Measurements from ENCODE around the gene FTO. TPM values are rescaled to one million over a fixed set of nuclear protein-coding genes. Genes with fewer than 3 reads are reported as not detected.

Gene FTO
- polyA plus RNA-seq, 3 donors from 2014 or later, result 61.3 to 106 (median 65.1) TPM

DNA sequence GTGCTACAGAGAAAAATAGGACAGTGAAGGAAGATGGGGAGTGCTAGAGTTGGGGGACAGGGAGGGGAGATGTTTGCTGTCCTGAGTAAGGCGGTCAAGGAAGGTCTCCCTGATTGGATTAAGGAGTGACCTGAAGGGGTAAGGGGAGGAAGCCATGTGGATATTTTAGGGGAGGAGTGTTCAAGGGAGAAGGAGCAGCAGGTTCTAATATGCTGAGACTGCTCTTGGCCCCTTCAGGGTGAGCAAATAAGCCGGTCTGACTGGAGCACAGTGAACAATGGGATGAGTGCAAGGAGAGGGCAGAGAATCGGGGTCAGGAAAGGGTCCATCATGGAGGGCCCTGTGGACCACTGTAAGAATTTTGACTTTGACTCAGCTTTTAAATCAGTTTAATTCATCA, 393.8 kb downstream of the FTO start:
- H3K4me3 Mint-ChIP-seq, result no peak overlapping the region
- H3K27me3 Mint-ChIP-seq (ENCODE audit: low read depth in 3 of 3), result no peaks in the 10 kb centered on the region
- DNase-seq, result no peak
- peak overlapping the region in 1 of 6 donors; percentile 54 for H3K27ac Mint-ChIP-seq
- H3K36me3 Mint-ChIP-seq, result peaks cover 9 to 30% (median 29%) of the 10 kb centered on the region in 3 donors
- peaks cover 0 to 4% (median 0%) of the 10 kb centered on the region in 6 donors for H3K9me3 Mint-ChIP-seq
- H3K4me1 Mint-ChIP-seq, result no peaks in the 10 kb centered on the region

DNA sequence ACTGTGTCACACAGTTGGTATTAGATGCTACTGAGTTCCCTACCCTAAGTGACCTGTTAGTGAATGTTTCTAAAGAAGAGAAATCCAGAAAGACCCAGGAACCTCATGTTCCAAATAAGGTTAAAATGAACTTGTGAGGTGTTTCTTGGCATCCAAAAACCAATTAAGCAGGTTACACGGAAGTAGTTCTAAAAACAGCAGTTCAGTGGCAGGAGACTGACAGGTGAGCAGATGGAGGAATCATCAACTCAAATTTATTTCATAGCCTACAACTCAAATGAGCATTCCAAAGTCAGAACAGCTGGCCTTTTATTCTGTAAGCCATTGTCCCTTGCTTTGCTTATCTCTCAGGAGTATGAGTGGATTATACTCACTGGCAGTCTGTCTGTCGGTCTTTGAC, 394.3 kb downstream of the FTO start:
- Mint-ChIP-seq H3K9me3 (peaks cover 0 to 4% (median 0%) of the 10 kb centered on the region in 6 donors), H3K27ac (no peak overlapping the region), H3K4me3 (no peak overlapping the region), H3K27me3 (ENCODE audit: low read depth in 3 of 3) (no peaks in the 10 kb centered on the region), H3K4me1 (no peaks in the 10 kb centered on the region), H3K36me3 (peaks cover 9 to 30% (median 29%) of the 10 kb centered on the region in 3 donors)
- DNase-seq, result no peak

DNA sequence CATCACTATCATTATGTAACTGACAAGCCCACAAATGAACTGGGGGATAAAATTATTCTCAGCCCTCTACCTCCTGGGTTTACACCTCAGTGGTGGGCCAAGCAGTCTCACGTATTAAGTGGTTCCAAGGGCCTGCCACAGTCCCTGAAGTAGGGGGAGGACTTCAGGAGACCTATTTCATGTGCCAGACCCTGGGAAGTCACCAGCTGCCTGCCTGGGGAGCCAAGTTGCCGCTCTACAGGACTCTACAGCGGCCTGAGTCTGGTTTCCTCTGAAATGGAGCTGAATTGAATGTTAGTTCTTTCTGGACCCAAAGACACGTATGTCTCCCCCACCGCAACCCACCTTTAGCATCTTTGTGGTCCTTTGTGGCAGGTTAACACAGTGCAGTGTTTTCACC, 395.7 kb downstream of the FTO start:
- DNase-seq, result no peak
- no peak overlapping the region for H3K4me3 Mint-ChIP-seq
- H3K4me1 Mint-ChIP-seq, result no peaks in the 10 kb centered on the region
- peaks cover 0 to 4% (median 0%) of the 10 kb centered on the region in 6 donors for H3K9me3 Mint-ChIP-seq
- H3K36me3 Mint-ChIP-seq, result peaks cover 9 to 25% (median 19%) of the 10 kb centered on the region in 3 donors
- H3K27ac Mint-ChIP-seq, result no peak overlapping the region
- no peaks in the 10 kb centered on the region for H3K27me3 Mint-ChIP-seq (ENCODE audit: low read depth in 3 of 3)

DNA sequence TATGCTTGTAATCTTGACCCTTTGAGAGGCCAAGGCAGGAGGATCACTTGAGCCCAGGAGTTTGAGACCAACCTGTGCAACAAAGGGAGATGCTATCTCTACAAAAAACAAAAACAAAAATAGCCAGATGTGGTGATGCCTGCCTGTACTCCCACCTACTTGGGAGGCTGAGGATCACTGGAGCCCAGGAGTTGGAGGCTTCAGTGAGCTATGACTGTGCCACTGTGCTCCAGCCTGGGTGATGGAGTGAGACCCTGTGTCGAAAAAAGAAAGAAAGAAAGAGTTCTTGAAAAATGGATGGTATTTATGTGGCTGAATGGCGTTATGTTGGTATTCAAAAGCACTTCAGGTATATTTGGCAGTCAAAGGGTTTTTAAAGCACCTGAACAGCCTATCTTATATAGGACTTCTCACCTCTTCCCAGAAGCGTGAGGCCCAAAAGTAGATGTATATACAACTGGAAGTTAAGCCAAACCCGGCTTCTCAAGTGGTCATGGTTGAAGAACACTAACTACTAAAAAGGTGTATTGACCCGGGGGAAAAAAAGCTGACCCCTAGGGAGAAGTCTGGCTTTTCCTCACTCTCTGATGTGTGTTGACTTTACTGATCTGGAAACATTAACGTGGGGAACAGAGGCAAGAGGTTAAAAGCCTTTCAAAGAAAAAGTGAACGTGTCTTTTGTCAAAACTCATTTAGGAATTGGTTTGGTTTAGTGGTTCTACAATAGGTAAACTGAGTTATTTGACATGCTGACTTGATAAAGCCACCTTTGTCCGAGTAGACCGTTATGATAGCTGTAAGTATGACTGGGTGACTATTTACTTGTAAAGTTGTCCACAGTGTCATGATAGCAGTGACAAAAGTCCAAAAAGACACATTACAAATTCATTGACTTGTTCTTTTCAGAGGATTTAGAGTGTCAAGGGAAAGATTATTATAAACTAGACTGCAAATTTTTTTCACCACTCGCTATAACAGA, 399.2 kb downstream of the FTO start:
- Mint-ChIP-seq H3K27ac (no peak overlapping the region), H3K9me3 (no peaks in the 10 kb centered on the region), H3K36me3 (no peaks in the 10 kb centered on the region), H3K4me1 (peaks cover 5 to 6% of the 10 kb centered on the region in 2 donors), H3K4me3 (no peak overlapping the region), H3K27me3 (ENCODE audit: low read depth in 3 of 3) (no peaks in the 10 kb centered on the region)
- no peak for DNase-seq

DNA sequence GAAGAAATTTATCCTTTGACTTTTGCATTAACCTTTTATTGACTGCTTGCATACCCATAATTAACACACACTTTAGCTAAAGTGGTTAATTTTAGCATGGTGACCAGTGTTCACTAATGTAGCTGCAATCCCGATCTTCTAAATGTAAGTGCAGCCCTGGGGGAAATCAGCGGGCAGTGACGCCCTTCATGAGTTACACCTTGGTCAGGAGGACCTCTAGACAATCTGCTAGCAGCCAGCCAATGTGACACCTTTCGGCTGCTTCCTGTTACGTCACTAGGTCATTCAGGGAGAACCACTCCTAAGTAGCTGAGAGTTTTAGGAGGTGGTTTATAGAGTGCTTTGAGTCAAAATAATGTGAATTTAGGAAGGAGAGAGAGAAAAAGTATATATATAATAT, 402.1 kb downstream of the FTO start:
- Mint-ChIP-seq H3K27ac (peak overlapping the region in 1 of 6 donors; percentile 12), H3K36me3 (peaks cover 0 to under 1% (median 0%) of the 10 kb centered on the region in 3 donors), H3K27me3 (ENCODE audit: low read depth in 3 of 3) (no peaks in the 10 kb centered on the region), H3K4me1 (peaks cover 5 to 6% of the 10 kb centered on the region in 2 donors), H3K4me3 (no peak overlapping the region), H3K9me3 (no peaks in the 10 kb centered on the region)
- peak in 2 of 3 donors; percentile 3 to 7 for DNase-seq

DNA sequence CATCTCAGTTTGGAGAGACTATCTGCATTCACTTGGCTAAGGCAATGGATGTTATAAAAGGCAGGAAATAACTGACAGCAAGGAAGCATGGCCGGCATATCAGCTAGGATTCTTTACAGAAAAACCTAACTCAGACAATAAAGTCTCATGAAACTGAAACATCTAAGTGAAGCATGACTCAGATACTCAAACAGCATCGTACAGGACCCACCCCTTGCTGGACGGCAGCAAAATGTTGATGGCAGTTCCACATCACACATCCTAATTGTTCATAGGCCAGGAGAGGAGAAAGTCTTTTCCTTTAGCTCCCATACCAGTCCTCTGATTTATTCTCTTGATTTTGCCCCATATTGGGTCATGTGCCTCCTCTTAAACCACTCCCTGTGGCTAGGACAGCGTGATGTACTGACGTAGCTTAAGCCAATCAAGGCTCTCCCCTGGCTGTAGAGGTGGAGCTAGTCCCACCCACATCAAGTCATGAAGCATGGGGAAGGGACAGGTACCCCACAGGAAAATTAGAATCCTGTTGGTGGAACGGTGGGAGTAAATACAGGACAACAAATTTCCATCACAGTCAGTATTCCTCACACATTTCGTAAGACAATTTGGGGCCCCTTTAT, 403.7 kb downstream of the FTO start:
- H3K36me3 Mint-ChIP-seq, result peaks cover 0 to 13% (median 3%) of the 10 kb centered on the region in 3 donors
- H3K4me1 Mint-ChIP-seq, result peaks cover 5 to 6% of the 10 kb centered on the region in 2 donors
- no peak overlapping the region for H3K4me3 Mint-ChIP-seq
- DNase-seq, result no peak
- H3K27ac Mint-ChIP-seq, result no peak overlapping the region
- no peaks in the 10 kb centered on the region for H3K9me3 Mint-ChIP-seq
- no peaks in the 10 kb centered on the region for H3K27me3 Mint-ChIP-seq (ENCODE audit: low read depth in 3 of 3)

DNA sequence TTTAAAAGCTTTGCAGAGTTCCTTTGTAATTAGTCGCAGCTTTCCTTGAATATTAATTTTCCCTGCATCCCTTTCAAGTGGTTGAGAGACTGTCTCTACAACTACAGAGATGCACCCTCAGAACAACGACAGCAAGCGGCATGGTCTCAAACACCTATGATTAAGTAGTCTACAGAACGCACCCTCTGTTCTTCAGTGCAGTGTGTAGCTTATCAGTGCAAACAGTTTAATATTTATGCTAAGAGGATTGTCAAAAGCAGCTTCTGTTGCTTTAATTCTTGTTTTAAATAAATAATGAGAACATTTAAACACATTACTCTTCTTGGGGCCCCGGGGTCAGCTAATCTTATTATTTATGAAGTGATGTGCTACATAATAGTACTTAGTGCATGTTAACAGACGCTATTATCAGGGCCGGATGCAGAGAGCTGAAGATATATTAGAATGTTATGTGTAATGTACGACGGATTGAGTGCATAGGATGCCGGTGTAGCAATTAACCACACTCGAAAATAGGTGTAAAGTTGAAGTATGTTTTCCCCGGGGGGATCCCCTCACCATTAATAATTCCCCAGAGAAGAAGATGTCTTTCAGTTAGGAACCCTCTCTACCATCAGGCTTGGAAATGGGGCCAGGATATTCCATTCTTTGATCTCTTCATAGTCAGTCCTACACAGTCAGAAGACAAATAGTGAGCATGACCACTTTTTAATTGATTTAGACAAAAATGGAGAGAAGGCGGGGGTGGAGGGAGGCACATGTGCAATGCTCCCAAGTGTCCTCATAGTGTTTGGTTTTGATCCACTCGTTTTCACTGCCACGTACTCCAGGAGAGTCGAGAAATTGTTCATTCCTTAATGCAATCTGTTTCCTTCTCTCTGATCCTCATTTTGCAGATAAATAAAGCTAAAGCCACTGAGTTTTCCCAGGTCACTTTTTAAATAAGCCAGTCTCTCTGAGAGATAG, 406.3 kb downstream of the FTO start:
- peak overlapping the region in 1 of 6 donors; percentile 46 for H3K27ac Mint-ChIP-seq

DNA sequence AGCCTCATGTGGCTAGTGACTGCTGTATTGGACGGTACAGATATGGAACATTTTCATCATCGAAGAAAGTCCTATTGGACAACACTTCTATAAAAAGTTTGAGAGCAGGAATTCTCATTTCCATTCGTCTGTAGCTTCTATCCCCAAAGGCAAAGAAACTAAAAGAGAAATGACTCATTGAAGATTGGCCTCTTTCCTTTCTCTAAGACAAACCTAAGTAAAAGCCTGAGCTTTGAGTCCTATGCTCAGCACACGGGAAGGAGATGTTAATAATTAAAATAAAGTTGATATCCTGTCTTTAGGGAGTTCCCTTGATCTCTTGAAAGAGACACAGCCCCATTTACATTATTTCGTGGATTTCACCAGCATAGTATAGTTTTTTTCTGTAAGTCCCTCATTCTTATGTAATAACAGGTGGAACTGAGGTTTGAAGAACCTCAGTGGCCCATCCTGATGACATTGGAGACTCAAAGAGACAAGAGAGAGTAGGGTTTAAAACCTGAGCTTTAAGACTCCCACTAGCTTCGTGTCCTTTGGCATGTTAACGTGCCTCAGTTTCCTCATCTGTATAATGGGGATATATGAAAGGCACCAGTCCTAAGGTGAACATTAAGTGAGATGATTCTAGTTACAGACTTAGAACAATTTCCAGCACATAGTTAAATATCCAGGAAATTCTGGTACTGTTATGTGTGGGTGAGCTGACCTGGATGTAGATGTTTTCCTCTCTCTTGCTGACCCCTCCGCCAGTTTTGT, 408.7 kb downstream of the FTO start:
- no peak for DNase-seq
- H3K9me3 Mint-ChIP-seq, result no peaks in the 10 kb centered on the region
- H3K4me1 Mint-ChIP-seq, result no peaks in the 10 kb centered on the region
- H3K36me3 Mint-ChIP-seq, result peaks cover 13 to 38% (median 22%) of the 10 kb centered on the region in 3 donors
- H3K27ac Mint-ChIP-seq, result no peak overlapping the region
- no peak overlapping the region for H3K4me3 Mint-ChIP-seq
- peaks cover 0 to 3% (median 0%) of the 10 kb centered on the region in 3 donors for H3K27me3 Mint-ChIP-seq (ENCODE audit: low read depth in 3 of 3)

More for the DNA sequence above, 406.3 kb downstream of the FTO start:
- no peak for DNase-seq
- H3K27me3 Mint-ChIP-seq (ENCODE audit: low read depth in 3 of 3), result no peaks in the 10 kb centered on the region
- no peak overlapping the region for H3K4me3 Mint-ChIP-seq
- no peaks in the 10 kb centered on the region for H3K9me3 Mint-ChIP-seq
- H3K4me1 Mint-ChIP-seq, result peaks cover 5 to 6% of the 10 kb centered on the region in 2 donors
- peaks cover 13 to 32% (median 22%) of the 10 kb centered on the region in 3 donors for H3K36me3 Mint-ChIP-seq

DNA sequence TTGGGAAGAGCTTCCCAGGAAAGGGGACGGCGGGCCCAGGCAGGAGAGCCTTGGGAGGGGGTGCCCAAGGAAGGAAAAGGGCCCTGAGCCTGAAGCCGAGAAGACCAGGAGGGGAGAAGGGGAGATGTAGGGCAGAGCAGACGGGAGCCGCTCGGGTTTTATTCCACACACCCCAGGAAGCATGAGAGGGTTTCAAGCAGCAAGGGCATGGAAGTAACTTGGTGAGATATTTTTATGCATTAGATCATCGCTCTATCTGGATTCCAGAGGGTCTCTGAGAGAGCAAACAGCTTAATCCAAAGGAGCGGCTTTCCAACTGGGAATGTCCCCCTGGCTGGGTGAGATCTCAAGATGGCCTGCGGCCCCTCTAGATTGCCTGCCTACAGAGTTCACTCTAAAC, 411.6 kb downstream of the FTO start:
- no peak overlapping the region for H3K27ac Mint-ChIP-seq
- no peak for DNase-seq
- H3K4me1 Mint-ChIP-seq, result no peaks in the 10 kb centered on the region
- no peaks in the 10 kb centered on the region for H3K9me3 Mint-ChIP-seq
- peaks cover 13 to 44% (median 22%) of the 10 kb centered on the region in 3 donors for H3K36me3 Mint-ChIP-seq
- no peak overlapping the region for H3K4me3 Mint-ChIP-seq
- H3K27me3 Mint-ChIP-seq (ENCODE audit: low read depth in 3 of 3), result peaks cover 0 to 3% (median 0%) of the 10 kb centered on the region in 3 donors

DNA sequence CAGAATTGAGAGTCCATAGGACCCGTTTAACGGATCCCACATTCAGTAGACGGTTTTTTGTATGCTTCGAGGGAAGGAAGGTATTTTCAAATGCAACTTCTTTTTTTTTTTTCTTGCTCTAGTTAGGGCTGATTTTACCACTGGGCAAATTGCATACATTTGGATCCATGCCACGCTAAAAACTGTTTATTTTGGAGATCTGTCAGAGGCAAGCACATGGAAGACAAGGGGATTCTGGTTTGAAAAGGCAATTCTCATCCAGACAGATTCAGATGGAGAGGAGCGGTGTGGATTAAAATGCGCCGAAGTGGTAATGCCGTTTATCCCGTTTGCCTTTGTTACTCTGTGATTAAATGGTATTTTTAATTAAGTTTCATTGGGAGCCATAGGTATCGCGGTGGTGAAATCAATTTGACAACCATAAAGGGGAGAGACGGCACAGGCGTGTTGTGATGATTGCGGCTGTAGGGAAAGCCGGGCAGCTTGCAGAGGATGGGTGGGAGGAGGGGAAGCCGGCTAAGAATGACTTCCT, 412.2 kb downstream of the FTO start:
- Mint-ChIP-seq H3K9me3 (no peaks in the 10 kb centered on the region), H3K4me1 (no peaks in the 10 kb centered on the region), H3K4me3 (no peak overlapping the region), H3K27ac (peak overlapping the region in 1 of 6 donors; percentile 46), H3K36me3 (peaks cover 13 to 42% (median 22%) of the 10 kb centered on the region in 3 donors), H3K27me3 (ENCODE audit: low read depth in 3 of 3) (peaks cover 0 to 3% (median 0%) of the 10 kb centered on the region in 3 donors)
- no peak for DNase-seq

DNA sequence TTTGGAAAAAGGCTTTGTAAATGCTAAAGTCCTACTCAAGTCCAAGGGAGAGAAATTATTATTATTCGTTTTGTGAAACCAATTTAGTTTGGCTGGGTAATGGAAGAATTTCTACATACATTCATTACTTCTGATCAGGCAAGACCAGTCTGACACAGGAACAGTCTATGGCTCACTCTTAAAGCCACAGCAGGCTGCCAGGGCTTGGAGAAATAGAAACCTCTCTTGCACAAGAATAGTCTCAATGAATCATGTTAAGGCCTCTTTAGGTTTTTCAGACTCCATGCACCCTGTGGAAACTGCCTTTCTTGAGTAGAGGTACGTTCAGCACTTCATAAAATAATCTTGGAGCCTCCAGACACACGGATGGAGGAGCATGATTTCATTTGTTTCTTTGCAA, 414.9 kb downstream of the FTO start:
- no peak overlapping the region for H3K27ac Mint-ChIP-seq
- H3K9me3 Mint-ChIP-seq, result no peaks in the 10 kb centered on the region
- H3K4me3 Mint-ChIP-seq, result no peak overlapping the region
- DNase-seq, result no peak
- H3K36me3 Mint-ChIP-seq, result peaks cover 6 to 26% (median 10%) of the 10 kb centered on the region in 3 donors
- H3K4me1 Mint-ChIP-seq, result no peaks in the 10 kb centered on the region
- peaks cover 0 to 3% (median 0%) of the 10 kb centered on the region in 3 donors for H3K27me3 Mint-ChIP-seq (ENCODE audit: low read depth in 3 of 3)

DNA sequence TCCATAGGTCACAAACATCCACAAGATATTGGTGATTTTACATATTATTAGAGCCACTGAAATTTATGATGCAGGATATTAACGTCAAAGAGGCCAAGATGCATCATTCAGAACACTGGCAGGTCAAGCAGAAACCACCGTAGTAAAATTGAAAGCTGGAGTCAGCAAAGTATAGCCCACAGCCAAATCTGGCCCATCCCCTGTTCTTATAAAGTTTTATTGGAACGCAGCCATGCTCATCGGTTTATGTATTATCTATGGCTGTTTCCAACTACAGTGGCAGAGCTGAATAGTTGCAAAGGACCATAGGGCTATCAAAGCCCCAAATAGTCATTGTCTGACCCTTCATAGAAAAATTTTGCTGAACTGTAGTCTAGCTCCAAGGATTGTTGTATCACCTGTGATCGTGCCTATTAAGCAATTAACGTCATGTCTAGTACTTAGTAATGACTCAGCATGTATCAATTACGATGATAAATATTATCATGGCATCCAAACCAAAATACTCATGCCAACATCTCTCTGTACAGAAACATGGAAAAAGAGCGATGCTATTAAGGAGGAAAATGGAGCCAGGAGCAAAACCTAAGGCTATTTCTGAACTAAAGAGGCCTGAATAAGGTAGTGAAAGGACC, 417.0 kb downstream of the FTO start:
- Mint-ChIP-seq H3K4me1 (no peaks in the 10 kb centered on the region), H3K9me3 (no peaks in the 10 kb centered on the region), H3K36me3 (peaks cover 0 to 11% (median 0%) of the 10 kb centered on the region in 3 donors), H3K4me3 (no peak overlapping the region), H3K27me3 (ENCODE audit: low read depth in 3 of 3) (no peaks in the 10 kb centered on the region), H3K27ac (no peak overlapping the region)
- no peak for DNase-seq

Data from immature natural killer cell (primary cell).